ENCODE measurements around the gene CDH12.

DNA sequence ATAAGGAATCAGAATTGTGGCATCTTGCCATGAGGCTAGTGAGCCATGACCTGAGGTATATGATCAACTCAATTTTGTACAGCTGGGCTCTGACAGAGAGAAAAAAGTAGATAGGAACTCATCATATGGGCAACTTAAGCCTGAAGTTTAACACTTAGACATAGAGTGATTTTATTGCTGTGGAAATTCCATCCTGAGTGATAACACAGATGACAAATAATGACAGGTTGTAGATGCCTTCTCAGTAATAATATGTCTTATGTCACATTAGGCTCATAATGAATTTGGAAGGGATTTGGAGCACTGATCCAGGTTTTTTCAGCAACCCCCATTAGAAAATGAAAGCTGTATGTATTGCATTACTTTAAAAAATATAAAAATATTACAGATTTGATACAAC, 744.6 kb downstream of the CDH12 start:
- TF ChIP-seq, protein P1, sequence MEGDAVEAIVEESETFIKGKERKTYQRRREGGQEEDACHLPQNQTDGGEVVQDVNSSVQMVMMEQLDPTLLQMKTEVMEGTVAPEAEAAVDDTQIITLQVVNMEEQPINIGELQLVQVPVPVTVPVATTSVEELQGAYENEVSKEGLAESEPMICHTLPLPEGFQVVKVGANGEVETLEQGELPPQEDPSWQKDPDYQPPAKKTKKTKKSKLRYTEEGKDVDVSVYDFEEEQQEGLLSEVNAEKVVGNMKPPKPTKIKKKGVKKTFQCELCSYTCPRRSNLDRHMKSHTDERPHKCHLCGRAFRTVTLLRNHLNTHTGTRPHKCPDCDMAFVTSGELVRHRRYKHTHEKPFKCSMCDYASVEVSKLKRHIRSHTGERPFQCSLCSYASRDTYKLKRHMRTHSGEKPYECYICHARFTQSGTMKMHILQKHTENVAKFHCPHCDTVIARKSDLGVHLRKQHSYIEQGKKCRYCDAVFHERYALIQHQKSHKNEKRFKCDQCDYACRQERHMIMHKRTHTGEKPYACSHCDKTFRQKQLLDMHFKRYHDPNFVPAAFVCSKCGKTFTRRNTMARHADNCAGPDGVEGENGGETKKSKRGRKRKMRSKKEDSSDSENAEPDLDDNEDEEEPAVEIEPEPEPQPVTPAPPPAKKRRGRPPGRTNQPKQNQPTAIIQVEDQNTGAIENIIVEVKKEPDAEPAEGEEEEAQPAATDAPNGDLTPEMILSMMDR (IDR thresholded peaks at IDR 0.05 in 4 of 5, conservative IDR thresholded peaks at IDR 0.05 in 1 of 5), result no peak
- TF ChIP-seq POLR2A (IDR thresholded peaks at IDR 0.05), result no peak

All from gastrocnemius medialis (tissue), 4 donors.